Fibroblast of villous mesenchyme (primary cell): ENCODE measurements around the gene PARVG. TPM values are rescaled to one million over a fixed set of nuclear protein-coding genes. Genes with fewer than 3 reads are reported as not detected.
"Not testable (repeated sequence)": the region's sequence is repeated elsewhere in the genome, so short reads cannot be mapped to it uniquely, and the experiment has no call there.

Source experiments
- DNase-seq: peaks from one replicate; pipeline ENCODE4 v3.0.0-alpha.2; 2010; ENCODE audit warnings: low read depth
- H3K4me3 ChIP-seq: 2 replicates; pipeline ENCODE4 v1.5.1; 2011; ENCODE audit warnings: low read depth, mild to moderate bottlenecking, low read length
- total RNA-seq: library from RNA; depleted of rRNA; stranded (reverse); fragments of >200 nt; gene quantifications from 2 replicates; pipeline ENCODE4 v1.2.3, GENCODE V29; 2012
- TF ChIP-seq, protein P1 (sequence below): IDR thresholded peaks from 2 replicates; pipeline ENCODE4 v1.5.1; 2012; ENCODE audit warnings: low read depth, mild to moderate bottlenecking, low read length; ENCODE audit not compliant: insufficient read depth

Gene PARVG
- total RNA-seq, 1 donor: not detected

DNA sequence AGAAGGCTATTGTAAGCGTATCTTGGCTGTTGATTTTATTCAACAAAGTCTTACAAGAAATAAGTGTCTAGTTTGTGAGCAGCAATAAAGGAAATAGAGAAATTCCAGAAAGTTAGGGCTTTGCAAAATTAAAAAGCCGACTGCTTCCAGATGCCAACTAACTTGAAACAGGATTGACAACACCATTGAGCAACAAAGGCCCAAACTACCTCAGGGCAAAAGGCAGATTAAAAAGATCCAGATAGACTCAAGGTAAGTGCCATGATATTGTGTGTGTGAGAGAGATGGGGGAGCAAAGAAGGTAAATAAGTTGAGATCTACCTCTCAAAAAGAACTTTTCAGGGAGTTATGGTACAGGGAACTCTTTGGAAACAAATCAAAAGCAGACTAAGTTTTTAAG, 49.1 kb downstream of the PARVG start:
- TF ChIP-seq, protein P1, sequence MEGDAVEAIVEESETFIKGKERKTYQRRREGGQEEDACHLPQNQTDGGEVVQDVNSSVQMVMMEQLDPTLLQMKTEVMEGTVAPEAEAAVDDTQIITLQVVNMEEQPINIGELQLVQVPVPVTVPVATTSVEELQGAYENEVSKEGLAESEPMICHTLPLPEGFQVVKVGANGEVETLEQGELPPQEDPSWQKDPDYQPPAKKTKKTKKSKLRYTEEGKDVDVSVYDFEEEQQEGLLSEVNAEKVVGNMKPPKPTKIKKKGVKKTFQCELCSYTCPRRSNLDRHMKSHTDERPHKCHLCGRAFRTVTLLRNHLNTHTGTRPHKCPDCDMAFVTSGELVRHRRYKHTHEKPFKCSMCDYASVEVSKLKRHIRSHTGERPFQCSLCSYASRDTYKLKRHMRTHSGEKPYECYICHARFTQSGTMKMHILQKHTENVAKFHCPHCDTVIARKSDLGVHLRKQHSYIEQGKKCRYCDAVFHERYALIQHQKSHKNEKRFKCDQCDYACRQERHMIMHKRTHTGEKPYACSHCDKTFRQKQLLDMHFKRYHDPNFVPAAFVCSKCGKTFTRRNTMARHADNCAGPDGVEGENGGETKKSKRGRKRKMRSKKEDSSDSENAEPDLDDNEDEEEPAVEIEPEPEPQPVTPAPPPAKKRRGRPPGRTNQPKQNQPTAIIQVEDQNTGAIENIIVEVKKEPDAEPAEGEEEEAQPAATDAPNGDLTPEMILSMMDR: no peak
- no peak overlapping the region for H3K4me3 ChIP-seq
- no peak for DNase-seq

DNA sequence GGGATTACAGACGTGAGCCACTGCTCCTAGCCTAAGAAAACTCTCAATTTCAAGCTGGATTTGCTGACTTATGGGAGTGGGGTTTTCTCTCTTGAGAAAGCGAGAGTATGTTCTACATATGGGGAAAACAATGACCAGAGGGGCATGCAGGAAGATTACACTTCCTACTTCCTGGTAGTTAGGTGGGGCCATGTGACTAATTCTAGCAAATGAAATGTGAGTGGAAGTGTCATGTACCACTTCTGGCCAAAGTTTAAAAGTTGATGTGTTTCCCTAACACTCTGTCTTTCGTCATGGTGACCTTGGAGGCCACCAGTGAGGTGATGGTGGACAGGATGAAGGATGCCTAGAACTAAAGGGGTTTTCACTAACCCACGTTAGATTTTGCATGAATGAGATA, 50.5 kb downstream of the PARVG start:
- DNase-seq: no peak
- TF ChIP-seq, protein P1: no peak
- H3K4me3 ChIP-seq: no peak overlapping the region

DNA sequence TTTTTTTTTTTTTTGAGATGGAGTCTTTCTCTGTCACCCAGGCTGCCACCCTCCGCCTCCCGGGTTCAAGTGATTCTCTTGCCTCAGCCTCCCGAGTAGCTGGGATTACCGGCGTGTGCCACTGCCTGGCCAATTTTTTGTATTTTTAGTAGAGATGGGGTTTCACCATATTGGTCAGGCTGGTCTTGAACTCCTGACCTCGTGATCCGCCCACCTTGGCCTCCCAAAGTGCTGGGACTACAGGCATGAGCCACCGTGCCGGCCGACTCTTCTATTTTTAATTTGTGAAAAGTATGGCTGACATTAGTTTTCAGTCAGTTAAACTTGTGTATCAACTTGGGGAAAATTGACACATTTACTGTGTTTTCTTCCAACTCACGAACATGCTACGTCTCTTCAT, 53.6 kb downstream of the PARVG start:
- not testable (repeated sequence) for H3K4me3 ChIP-seq, DNase-seq

DNA sequence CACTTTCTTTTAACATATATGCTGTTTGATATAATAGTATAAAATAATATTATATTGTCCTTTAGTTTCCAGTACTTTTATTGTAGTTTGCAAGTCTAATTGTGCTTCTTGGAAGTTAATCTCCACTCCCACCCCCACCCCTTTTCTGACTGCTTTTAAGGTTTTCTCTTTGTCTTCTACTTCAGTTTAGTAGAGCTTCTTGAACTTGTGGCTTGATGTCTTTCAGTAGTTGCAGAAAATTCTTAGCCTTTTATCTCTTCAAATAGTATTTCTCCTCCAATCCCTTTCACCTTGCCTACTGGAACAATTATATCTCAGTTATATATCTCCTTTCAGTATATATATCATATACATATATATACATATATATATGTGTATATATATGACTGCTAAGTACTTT, 56.6 kb downstream of the PARVG start:
- no peak overlapping the region for H3K4me3 ChIP-seq
- TF ChIP-seq, protein P1: no peak
- DNase-seq: no peak

DNA sequence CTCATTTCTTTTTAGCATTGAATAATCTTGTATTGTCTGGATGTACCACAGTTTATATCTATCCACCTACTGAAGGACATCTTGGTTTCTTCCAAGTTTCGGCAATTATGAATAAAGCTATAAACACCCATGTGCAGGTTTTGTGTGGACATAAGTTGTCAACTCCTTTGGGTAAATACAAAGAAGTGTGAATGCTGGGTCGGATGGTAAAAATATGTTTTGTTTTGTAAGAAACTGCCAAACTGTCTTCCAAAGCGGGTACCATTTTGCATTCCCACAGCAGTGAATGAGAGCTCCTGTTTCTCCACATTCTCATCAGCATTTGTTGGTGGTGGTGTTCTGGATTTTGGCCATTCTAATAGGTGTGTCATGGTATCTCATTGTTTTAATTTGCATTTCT, 60.4 kb downstream of the PARVG start:
- DNase-seq, H3K4me3 ChIP-seq: not testable (repeated sequence)

DNA sequence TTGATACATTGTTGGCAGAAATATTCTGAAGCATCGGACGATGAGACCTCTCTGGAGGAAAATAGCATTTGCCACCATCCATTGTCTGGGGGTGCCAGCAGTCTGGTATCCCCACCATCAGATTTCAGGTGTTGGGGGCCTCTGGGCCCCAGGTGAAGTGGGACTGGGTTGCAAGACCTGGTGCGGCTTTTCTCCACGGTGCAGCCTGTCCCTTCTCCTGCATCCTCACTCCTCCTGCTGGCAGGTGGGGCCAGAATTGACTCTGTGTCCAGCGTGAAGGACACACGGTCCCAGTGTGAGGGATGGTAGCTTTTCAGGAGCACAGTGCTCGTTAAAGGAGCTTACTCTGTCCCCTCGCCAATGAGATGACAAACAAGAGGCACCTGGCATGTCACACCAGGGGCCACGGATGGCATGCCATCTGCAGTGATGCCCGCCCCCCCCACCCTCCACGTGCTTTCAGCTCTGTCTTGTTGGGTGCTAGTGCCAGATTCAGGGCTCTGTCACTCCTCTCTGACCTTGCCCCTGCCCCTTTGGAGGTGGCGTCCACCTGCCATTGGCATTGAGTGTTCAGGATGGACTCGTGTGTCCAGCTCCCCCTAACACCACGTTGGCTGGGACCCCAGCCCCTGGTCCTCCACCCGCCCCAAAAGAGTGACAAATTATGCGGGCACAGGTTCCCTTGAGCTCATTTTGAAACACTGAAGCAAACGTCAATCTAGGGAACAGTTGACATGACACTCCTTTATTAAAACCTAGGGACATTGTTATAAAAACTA, 62.4 kb downstream of the PARVG start:
- DNase-seq: no peak
- TF ChIP-seq, protein P1: no peak
- no peak overlapping the region for H3K4me3 ChIP-seq

DNA sequence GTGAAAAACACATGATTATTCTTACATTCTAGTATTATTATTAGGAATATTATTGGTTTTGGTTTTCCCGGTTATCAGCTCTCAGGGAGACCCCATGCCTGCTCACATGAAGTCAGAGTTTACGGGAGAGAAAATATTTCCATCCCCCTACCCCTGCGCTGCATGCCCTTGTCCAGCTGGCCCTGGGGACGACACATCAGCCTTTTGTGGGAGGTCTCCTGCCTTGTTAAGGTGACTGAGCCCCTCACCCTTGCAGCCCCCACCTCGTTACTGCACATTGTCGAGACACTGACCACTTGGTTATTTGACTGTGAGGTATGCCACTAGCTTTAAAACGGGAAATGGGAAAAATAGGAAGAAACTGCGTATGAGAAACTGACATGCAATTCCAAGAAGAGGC, 63.0 kb downstream of the PARVG start:
- no peak for DNase-seq
- no peak overlapping the region for H3K4me3 ChIP-seq
- TF ChIP-seq, protein P1: no peak

DNA sequence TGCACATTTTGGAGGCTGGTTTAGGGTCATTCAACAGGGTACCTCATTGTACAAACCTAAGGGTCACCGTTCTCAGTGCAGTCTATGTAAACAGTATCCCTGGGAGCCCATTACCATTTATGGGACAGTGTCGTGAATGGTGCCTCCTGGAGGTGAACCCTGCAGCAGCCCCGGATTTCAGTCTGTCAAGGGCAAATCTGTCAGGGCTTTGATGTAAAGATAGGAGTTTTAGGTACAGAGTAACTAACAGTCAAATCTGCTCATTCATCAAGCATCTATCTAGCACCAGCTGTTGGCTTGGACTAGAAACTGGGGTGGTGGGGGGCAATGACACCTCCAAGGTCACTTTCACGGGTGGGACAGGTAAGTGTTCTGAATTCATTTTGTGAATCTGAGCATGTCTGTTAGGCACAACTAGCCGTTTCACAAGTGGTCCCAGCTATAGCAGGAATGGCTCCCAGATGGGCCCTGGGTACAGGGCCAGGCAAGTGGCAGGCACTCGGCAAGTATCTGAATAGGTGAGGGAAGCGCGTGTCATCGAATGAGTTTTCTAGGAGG, 63.6 kb downstream of the PARVG start:
- no peak for DNase-seq
- TF ChIP-seq, protein P1: no peak
- no peak overlapping the region for H3K4me3 ChIP-seq
